Measurements from ENCODE around the gene DCUN1D1.

DNA sequence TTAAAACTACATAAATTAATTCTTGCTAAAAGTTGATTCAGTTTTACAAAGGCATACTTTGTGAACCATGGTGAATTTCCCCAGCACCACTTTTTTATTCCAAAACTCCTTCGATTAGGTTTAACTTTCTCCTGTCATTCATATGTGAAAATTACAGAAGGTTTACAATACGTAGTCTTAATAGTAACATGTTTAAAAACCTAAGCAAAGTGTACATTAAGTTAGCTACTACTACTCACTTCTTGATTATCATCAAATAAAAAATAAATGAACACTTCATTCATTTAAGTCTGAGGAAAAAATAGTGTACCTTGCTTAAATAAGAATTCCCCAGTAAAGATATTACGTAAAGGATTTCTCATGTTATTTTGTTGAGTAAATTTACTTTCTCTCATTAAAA lies 38.6 kb downstream of the DCUN1D1 start:
- TF ChIP-seq, protein P1, sequence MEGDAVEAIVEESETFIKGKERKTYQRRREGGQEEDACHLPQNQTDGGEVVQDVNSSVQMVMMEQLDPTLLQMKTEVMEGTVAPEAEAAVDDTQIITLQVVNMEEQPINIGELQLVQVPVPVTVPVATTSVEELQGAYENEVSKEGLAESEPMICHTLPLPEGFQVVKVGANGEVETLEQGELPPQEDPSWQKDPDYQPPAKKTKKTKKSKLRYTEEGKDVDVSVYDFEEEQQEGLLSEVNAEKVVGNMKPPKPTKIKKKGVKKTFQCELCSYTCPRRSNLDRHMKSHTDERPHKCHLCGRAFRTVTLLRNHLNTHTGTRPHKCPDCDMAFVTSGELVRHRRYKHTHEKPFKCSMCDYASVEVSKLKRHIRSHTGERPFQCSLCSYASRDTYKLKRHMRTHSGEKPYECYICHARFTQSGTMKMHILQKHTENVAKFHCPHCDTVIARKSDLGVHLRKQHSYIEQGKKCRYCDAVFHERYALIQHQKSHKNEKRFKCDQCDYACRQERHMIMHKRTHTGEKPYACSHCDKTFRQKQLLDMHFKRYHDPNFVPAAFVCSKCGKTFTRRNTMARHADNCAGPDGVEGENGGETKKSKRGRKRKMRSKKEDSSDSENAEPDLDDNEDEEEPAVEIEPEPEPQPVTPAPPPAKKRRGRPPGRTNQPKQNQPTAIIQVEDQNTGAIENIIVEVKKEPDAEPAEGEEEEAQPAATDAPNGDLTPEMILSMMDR (IDR thresholded peaks at IDR 0.05 in 8 of 11, conservative IDR thresholded peaks at IDR 0.05 in 3 of 11), result no peak
- no peak for TF ChIP-seq POLR2AphosphoS5 (IDR thresholded peaks at IDR 0.05)
